HG03432 (cell line): ENCODE results near the gene ZW10.
"Not testable (repeated sequence)": the region's sequence is repeated elsewhere in the genome, so short reads cannot be mapped to it uniquely, and the experiment has no call there.

Experiments used
- ATAC-seq: cut with Tn5 transposase; IDR thresholded peaks from one replicate; pipeline ENCODE4 v1.9.1; 2021; ENCODE audit warnings: mild to moderate bottlenecking, moderate library complexity; ENCODE audit not compliant: unreplicated experiment

The ZW10 gene

DNA sequence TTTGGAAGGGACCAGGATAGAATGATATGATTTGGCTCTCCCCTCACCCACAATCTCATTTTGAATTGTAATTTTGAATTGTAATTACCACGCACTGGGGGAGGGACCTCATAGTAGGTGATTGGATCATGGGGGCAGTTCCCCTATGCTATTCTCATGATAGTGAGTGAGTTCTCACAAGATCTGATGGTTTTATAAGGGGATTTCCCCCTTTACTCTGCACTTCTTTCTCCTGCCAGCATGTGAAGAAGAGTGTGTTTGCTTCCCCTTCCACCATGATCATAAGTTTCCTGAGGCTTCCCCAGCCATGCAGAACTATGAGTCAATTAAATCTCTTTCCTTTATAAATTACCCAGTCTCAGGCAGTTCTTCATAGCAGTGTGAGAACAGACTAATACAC is 69.9 kb downstream of the ZW10 start:
- not testable (repeated sequence) for ATAC-seq

DNA sequence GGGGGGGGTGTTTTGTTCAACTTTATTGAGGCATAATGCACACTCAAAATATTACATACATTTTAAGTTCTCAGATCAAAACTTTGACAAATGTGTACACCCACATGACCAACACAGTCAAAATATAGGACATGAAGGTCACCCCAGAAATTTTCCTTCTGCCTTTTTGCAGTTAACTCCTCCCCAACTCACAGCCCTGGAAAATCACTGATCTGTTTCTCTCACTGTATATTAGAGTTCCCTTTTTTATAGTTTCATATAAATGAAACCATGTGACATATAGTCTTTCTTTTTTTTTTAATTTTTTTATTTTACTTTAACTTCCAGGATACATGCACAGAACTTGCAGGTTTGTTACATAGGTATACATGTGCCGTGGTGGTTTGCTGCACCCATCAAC is 72.0 kb downstream of the ZW10 start:
- no peak for ATAC-seq

DNA sequence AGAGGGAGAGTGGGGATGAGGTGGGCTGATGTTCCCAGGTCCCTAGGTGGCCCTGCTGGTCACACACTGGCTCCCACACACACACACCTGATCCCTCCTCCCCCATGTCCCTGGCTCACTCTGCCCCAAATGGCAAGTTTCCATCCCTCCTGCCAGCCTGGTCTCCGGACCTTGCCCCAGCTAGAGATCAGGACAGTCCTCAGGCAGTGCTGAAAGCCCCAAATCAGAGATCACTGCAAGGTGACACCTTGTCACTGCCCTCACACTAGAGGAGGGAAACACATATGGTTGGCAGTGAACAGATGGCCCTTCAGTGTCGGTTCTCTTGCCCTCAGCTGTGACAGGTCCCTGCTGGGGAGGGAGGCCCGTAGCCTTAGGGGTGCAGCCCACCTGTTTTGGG is 75.0 kb downstream of the ZW10 start:
- ATAC-seq = no peak

DNA sequence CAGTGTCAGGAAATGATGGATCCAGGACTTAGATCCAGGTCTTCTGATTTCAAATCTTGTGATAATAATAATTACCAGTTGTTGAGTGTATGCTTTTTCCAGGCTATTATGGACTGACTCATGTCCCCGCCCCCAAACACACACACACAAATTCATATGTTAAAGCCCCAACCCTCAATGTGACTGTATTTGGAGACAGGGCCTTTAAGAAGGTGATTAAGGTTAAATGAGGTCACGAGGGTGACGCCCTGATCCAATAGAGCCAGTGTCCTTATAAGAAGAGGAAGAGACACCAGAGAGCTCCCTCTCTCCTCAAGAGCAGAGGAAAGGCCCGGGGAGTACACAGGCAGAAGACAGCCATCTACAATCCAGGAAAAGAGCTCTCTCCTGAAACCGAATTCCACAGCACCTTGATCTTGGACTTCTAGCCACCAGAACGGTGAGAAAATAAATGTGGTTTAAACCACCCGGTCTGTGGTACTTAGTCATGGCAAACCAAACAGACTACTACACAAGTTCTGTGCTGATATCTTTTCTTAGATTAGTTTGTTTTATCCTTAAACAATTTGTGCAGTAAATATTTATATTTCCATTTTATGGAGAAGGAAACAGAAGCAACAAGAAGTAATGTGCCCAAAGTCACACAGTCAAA is 75.6 kb downstream of the ZW10 start:
- ATAC-seq = no peak

DNA sequence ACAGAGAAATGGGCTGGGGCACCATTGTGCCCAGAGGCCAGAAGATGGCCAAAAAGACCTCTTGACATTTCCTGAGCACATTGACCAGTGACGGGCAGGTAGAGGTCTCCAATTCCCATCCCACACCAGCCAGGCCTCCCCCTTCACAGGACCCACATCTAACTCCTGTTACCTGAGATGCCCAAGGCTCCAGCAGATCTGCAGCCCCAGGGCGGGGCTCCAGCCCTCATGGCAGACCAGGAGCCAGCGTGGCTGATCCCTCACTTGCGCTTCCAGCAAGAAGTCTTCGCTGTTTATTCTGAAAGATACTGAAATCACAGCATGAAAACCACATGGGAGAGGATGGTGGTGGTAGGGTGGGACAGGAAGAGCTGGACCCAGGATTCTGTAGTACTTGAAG is 76.4 kb downstream of the ZW10 start:
- ATAC-seq = no peak

DNA sequence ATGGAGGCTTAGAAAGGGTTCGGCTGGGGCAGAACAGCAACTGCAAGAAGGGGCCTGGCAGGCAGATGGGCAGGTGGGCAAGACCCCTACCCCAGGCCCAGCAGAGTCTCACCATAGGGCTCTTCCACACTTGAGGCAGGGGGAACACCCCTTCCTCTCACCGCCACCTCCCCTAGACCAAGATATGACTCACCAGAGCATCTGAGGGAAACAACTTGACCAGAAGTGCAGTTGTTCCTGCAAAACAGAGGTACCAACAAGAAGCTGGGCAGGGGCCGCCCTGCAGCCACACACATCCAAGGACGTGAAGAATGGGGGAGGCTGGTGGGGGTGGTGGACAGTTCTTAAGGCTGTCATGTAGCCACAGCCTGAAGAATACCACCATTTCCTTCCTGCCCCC is 78.3 kb downstream of the ZW10 start:
- ATAC-seq = no peak

DNA sequence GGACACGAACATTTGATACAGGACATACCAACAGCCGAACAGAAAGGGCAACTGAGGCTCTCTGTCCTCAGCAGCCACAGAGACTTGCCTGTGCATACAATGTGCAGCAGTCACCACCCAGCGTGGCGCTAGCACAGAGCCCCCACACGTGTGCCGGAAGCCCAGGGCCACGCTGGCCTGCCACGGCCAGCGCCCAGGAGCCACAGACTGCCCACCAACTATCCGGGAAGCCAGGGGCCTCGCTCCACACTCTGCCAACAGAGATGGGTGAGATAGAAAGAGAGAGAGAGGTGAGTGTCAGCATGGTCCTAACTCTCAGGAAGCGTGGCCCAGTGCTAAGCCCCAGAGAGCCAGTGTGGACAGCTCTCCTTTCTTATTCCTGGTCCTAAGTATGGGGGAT is 79.1 kb downstream of the ZW10 start:
- no peak for ATAC-seq

DNA sequence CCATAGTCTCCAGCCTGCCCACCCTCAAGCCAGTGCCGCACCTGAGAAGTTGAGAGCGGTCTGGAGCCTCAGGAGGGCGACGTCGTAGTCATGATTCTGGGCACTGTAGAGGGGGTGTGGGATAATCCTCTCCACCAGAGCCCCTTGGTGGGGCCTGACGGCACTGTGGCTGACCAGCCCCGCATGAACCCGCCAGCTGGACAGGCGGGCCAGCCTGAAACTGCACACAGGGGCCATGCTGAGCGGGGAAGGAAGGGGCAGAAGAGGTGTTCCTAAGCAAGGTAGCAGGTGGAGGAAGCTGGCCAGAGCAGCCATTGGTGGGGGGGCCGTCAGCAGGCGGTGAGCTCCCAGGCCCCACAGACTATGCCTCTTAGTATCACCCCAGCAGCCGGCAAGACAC is 80.5 kb downstream of the ZW10 start:
- no peak for ATAC-seq

DNA sequence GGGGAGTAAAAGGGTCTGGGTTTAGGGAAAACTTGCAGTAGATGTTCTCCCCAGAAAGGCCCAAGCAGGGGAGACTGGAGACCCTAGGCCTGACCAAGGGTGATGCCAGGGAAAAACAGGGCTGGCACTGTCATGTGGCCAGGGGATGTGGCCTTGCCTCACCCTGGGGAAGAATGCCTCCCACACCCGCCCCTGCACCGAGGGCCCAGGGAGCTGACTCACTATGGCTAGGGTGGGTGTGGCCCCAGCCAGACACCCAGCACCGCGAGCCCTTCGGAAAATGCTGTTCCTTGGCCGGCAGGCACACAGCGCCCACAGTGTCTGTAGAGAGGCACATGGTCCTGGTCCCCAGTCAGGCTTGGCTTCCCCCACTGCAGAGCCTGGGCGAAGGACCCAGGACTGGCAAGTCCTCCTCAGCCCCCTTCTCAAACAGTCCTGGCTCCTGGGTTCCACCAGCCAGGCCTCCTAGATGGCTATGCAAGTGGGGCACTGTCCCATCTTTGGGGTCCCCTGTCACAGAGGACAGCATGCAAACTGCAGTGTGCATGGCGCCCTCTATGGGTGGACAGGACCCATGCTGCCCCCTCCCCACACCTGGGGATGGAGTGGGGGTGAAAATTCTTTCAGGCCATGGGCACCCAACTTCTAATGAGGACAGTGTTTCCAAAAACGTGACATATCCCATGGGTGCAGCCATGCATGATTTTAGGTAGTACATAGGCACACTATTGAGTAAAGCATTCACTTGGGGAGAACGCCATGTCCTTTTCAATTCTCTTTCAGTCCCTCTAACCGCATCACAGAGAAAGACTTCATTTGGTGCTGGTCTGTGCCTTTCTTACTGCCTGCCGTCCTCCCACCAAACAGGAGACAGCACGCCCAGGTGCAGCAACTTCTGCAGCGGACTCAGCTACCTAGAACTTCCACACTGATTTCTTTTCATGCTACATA is 82.6 kb downstream of the ZW10 start:
- no peak for ATAC-seq

DNA sequence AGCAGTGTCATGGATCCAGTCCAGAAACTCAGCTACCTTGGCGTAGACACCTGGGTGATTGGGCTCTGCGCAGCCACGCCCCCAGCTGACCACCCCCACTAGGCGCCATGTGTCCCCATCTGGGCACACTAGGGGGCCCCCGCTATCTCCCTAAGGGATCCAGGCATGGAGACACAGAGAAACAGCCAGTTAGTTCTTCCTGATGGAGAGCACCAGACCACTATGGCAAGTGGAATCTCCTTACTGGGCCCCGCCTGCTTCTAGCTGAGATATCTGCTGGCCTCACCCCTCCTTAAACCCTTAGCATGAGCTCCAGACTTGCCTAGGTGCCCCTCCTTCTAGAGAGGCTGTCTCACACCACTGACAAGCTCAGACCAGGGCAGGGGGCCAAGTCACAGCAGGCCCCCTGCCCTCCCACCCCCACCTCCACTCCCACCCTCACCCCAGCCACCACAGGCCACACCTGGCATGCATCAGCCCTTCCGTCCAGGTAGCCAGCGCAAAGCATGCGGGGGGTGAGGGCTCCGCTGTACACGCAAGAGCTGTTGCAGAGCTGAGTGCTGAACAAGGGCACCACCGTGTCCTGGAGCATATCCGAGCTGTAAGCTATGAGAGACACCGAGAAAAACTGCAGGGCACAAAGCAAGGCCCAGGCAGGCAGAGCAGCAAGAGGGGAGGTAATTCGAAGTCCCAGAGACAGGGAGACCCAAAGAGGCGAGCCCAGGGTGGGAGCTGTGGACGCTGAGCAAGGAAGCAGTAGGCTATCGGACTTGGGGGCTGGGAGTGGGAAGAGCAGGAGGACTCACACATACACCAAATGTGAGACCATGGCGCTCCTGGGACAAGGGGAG is 83.5 kb downstream of the ZW10 start:
- no peak for ATAC-seq

DNA sequence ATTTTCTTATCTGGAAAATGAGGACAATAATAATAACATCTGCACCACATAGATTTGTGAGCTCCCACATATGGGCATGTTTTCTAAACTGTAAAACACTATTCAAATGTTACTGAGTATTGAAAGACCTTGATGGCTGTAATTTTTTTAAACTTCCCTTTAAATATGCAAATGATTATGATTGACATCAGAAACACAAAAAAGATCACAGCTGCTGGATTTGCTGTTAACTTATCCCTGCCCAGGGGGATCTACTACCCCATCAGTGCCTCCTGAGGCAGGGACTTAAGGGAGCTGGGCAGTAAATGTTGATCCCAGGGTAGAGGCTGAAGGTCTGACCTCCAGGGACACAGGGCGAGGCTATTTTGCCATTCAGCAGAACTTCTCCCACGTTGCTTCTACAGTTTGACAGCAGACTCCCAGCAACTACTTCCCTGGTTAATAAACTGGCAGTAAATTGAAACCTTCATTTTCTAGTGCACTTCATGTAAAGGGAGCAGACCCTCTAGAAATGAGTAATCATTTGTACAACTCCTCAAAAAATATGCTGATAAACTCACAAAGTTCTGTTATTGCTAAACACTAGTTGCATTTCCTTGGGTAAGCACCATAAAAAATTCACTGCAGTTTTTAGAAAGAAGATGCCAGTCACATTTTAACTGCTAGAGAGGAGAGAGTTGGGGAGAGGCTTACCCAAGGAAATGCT is 87.7 kb downstream of the ZW10 start:
- ATAC-seq = peak; percentile 70

DNA sequence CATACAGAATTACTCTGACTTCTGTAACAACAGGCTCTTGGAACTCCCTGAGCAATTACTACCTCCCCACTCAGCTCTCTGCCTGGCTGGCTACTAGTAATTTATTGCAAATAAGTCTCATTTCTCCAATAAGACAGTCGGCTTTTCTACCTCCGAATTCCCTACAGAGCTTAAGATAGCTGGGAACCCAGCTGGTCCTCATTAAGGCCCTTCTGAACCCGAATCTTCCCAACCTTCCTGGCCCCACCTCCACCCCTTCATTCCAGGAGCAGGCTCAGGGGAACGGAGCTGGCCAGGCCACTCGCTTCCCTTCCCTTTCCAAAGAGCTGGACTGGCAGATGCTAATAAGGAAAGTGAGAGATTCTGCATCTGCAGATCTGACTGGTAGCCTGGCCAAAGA is 89.0 kb downstream of the ZW10 start:
- no peak for ATAC-seq

DNA sequence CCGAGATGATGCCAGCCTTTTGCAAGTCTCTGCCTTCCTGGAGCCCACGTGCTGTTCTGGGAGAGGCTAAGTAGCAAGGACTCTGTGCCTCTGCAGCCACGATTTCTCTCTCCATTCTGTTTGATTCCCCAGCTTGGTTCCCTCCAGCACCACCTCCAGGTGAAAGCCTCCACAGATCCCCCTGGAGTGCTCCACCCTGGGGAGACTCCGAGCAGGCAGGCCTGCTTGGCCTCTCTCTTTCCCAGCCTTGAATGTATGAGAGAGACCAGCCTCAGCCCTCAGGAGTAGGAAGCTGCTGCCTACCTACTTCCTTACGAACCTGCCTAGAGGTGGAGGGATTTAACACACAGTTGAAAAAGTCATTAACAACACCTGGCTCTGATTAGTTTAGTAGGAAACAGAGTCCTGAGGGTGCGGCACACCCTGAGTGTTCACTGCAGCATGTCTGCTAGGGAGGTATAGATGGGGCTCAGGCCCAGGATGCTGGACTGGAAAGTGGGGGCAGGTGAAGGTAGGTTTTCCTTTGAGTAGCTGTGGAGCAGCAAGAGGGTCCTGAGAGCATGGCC is 89.9 kb downstream of the ZW10 start:
- no peak for ATAC-seq
